Transverse colon (tissue), 4 donors: Measurements from ENCODE around the gene GLIPR2. TPM values are rescaled to one million over a fixed set of nuclear protein-coding genes. Genes with fewer than 3 reads are reported as not detected.
"Not testable (repeated sequence)": the region's sequence is repeated elsewhere in the genome, so short reads cannot be mapped to it uniquely, and the experiment has no call there.

Experiments used
- DNase-seq: peaks from one replicate; pipeline ENCODE4 v3.0.0-alpha.2; 2019
- H3K27ac ChIP-seq, 4 donors: fragments of 200-600 bp; sonication (generic); 2 replicates each; pipeline ENCODE4 v1.5.1; 2016 to 2018; ENCODE audit warnings: inconsistent platforms in 4 of 4
- H3K27me3 ChIP-seq: fragments of 200-600 bp; sonication (generic); 2 replicates; pipeline ENCODE4 v1.5.1; 2017; ENCODE audit warnings: inconsistent platforms
- H3K36me3 ChIP-seq, 4 donors: fragments of 200-600 bp; sonication (generic); 2 replicates each; pipeline ENCODE4 v1.5.1; 2017 to 2019; ENCODE audit warnings: inconsistent platforms in 4 of 4
- H3K4me1 ChIP-seq, 4 donors: fragments of 200-600 bp; sonication (generic); 2 replicates each; pipeline ENCODE4 v1.5.1; 2017 to 2020; ENCODE audit warnings: inconsistent platforms in 4 of 4
- H3K4me3 ChIP-seq, 4 donors: fragments of 200-600 bp; sonication (generic); 1 replicate in 1 of 4; 2 replicates in 3 of 4; pipeline versions ENCODE4 v1.5.1 to v1.6.1; 2017 to 2019; ENCODE audit warnings: inconsistent platforms in 4 of 4
- H3K9me3 ChIP-seq, 2 donors: fragments of 200-600 bp; sonication (generic); 2 replicates each; pipeline ENCODE4 v1.5.1; 2017 to 2019; ENCODE audit warnings: inconsistent platforms in 2 of 2
- CTCF ChIP-seq, 5 experiments: fragments of 200-600 bp in 3 of 5; fragments of 450-650 bp in 2 of 5; sonication (generic) in 3 of 5; IDR thresholded peaks; 1 replicate in 2 of 5; 2 replicates in 3 of 5; pipeline ENCODE4 v1.5.1; 2016 to 2017; ENCODE audit warnings: antibody characterized with exemption in 5 of 5, inconsistent platforms in 3 of 5, mild to moderate bottlenecking in 2 of 5, moderate library complexity in 1 of 5
- EP300 ChIP-seq: sonication (generic); formaldehyde crosslinking; IDR thresholded peaks from one replicate; pipeline ENCODE4 v1.6.1; 2017; ENCODE audit warnings: antibody characterized with exemption, low read depth
- POLR2A ChIP-seq: fragments of 450-650 bp; IDR thresholded peaks from one replicate; pipeline ENCODE4 v1.6.1; 2016; ENCODE audit warnings: antibody characterized with exemption, mild to moderate bottlenecking, moderate library complexity
- POLR2AphosphoS5 ChIP-seq, 3 donors: sonication (generic); formaldehyde crosslinking; IDR thresholded peaks; one replicate each; pipeline ENCODE4 v1.6.1; 2016; ENCODE audit warnings: antibody characterized with exemption in 3 of 3
- WGBS, 2 donors: methylation state at CpG; one replicate each; pipeline ENCODE4 v1.1.5; 2018; ENCODE audit warnings: low coverage in 1 of 2; 5-methylcytosine and 5-hydroxymethylcytosine counted together
- in situ Hi-C, 4 donors: fragments of 200-750 bp; cut with MboI; loops; one replicate each; pipeline versions ENCODE4 v1.15.0 to v1.15.1; 2017; ENCODE audit warnings: low sequenced_read_pairs in 3 of 4, low pct_ligation_motif_present in 1 of 4, low pct_unique_long_range_greater_than_20kb in 1 of 4
- intact Hi-C: fragments of 100-400 bp; cut with DNase I; formaldehyde crosslinking; loops from one replicate; pipeline ENCODE4 v1.15.1; 2023; ENCODE audit warnings: low total_unique reads
- total RNA-seq, 4 donors: library from RNA; depleted of rRNA; stranded (reverse); fragments of >200 nt; gene quantifications; one replicate each; pipeline ENCODE4 v1.1.0, GENCODE V29; 2016

GLIPR2 gene
- total RNA-seq, 4 donors from 2014 or later = 9.7 to 40.4 (median 26.7) TPM

- Histone ChIP-seq H3K4me3 (no peak overlapping the region), H3K4me1 (peaks cover 0 to 39% (median 32%) of the 10 kb centered on the region in 4 donors), H3K36me3 (no peaks in the 10 kb centered on the region), H3K9me3 (no peaks in the 10 kb centered on the region), H3K27me3 (no peaks in the 10 kb centered on the region), H3K27ac (peak overlapping the region; percentile 64 to 86 (median 78))
- no peak for DNase-seq
- intact Hi-C loops = no loop called here
- TF ChIP-seq POLR2AphosphoS5 (IDR thresholded peaks at IDR 0.05) (no peak), EP300 (no peak), POLR2A (no peak), CTCF (IDR thresholded peaks at IDR 0.05) (no peak)
- in situ Hi-C loops = no loop called here
- WGBS, 2 donors = 68% methylated on average over 5 of the region's 5 CpGs; no CpG with 5 or more reads in 1 of the 2 donors
Measured at GRCh38 chr9:36127652-36128244, 8.8 kb upstream of the GLIPR2 start.

GRCh38 chr9:36128349-36128748, 8.2 kb upstream of the GLIPR2 start:
- TF ChIP-seq POLR2A (no peak), EP300 (no peak), CTCF (IDR thresholded peaks at IDR 0.05) (no peak), POLR2AphosphoS5 (IDR thresholded peaks at IDR 0.05) (no peak)
- Histone ChIP-seq H3K9me3 (no peaks in the 10 kb centered on the region), H3K27ac (peak overlapping the region in 3 of 4 donors; percentile 75 to 86 (median 81)), H3K36me3 (no peaks in the 10 kb centered on the region), H3K27me3 (no peaks in the 10 kb centered on the region), H3K4me3 (no peak overlapping the region), H3K4me1 (peaks cover 0 to 39% (median 32%) of the 10 kb centered on the region in 4 donors)
- in situ Hi-C loops = no loop called here
- WGBS, 2 donors = 50 to 67% methylated on average over 1 to 8 of the region's 8 CpGs
- intact Hi-C loops = no loop called here
- no peak for DNase-seq

GRCh38 chr9:36129139-36129538, 7.4 kb upstream of the GLIPR2 start:
- in situ Hi-C loops (no loop called here), intact Hi-C loops (no loop called here)
- no peak for DNase-seq
- peaks cover 0 to 39% (median 32%) of the 10 kb centered on the region in 4 donors for H3K4me1 ChIP-seq
- H3K36me3 ChIP-seq = no peaks in the 10 kb centered on the region
- no peaks in the 10 kb centered on the region for H3K9me3 ChIP-seq
- H3K27ac ChIP-seq = no peak overlapping the region
- TF ChIP-seq EP300 (no peak), CTCF (IDR thresholded peaks at IDR 0.05) (no peak), POLR2A (no peak), POLR2AphosphoS5 (IDR thresholded peaks at IDR 0.05) (no peak)
- H3K4me3 ChIP-seq = no peak overlapping the region
- WGBS, 2 donors = 88 to 92% methylated on average over 4 to 12 of the region's 12 CpGs
- no peaks in the 10 kb centered on the region for H3K27me3 ChIP-seq

GRCh38 chr9:36131666-36132065, 4.9 kb upstream of the GLIPR2 start:
- H3K4me3 ChIP-seq, H3K36me3 ChIP-seq, H3K27ac ChIP-seq, DNase-seq, H3K27me3 ChIP-seq, H3K9me3 ChIP-seq, intact Hi-C loops, in situ Hi-C loops: not testable (repeated sequence)
- 83 to 88% methylated on average over 3 to 7 of the region's 7 CpGs for WGBS, 2 donors
- H3K4me1 ChIP-seq = peaks cover 0 to 25% (median 21%) of the 10 kb centered on the region in 4 donors

GRCh38 chr9:36132086-36132485, 4.4 kb upstream of the GLIPR2 start:
- Histone ChIP-seq H3K9me3 (no peaks in the 10 kb centered on the region), H3K4me1 (peaks cover 0 to 21% (median 19%) of the 10 kb centered on the region in 4 donors), H3K4me3 (no peak overlapping the region), H3K27me3 (no peaks in the 10 kb centered on the region), H3K27ac (peak overlapping the region in 2 of 4 donors; percentile 12 to 13), H3K36me3 (no peaks in the 10 kb centered on the region)
- in situ Hi-C loops (no loop called here), intact Hi-C loops (no loop called here)
- no peak for DNase-seq
- peak in 1 of 3 donors; percentile 41 for TF ChIP-seq POLR2AphosphoS5 (IDR thresholded peaks at IDR 0.05)
- no peak for TF ChIP-seq EP300
- WGBS, 2 donors = 80 to 94% methylated on average over 3 of the region's 3 CpGs
